ENCODE data around the gene RGS21. TPM values are rescaled to one million over a fixed set of nuclear protein-coding genes. Genes with fewer than 3 reads are reported as not detected.
A peak's percentile ranks its signal among the peaks of the same experiment; 100 is the strongest.

Gene RGS21
- total and polyA plus RNA-seq, 10 of the 15 experiments (the other 5 are each of a cell fraction or from before 2014, with no cell fraction given): not detected

GRCh38 chr1:192311281-192311680 lies 5.5 kb upstream of the RGS21 start:
- no peak for ATAC-seq
- ChIA-PET CTCF (no interaction called here), SMC1A (ENCODE audit: uncharacterized antibody, unreplicated experiment) (no interaction called here), RAD21 (ENCODE audit: unreplicated experiment) (no interaction called here), POLR2A (no interaction called here)
- in situ Hi-C loops (cut with MboI) (no loop called here), intact Hi-C loops (cut with micrococcal nuclease; ENCODE audit: unreplicated experiment) (no loop called here)
- Histone ChIP-seq H3K4me2 (ENCODE audit: control insufficient read depth, insufficient read depth) (no peak overlapping the region), H3K4me3 (no peak overlapping the region), H3K79me2 (ENCODE audit: control insufficient read depth, insufficient read depth, low read length) (no peaks in the 10 kb centered on the region), H3K27ac (ENCODE audit: control insufficient read depth, insufficient read depth) (no peak overlapping the region), H3K27me3 (replicated peaks in 1 of 2; ENCODE audit: control insufficient read depth in 2 of 2, insufficient read depth in 2 of 2, low read length in 1 of 2) (no peaks in the 10 kb centered on the region), H2AFZ (ENCODE audit: control insufficient read depth, low read depth, low read length) (no peak overlapping the region), H3K9me3 (replicated peaks; ENCODE audit: control insufficient read depth, insufficient read depth, low read length) (no peaks in the 10 kb centered on the region), H3K9ac (ENCODE audit: control insufficient read depth, insufficient read depth, low read length) (no peak overlapping the region), H3K4me1 (ENCODE audit: control insufficient read depth, insufficient read depth, low read length) (no peaks in the 10 kb centered on the region), H4K20me1 (ENCODE audit: control insufficient read depth, insufficient read depth) (no peaks in the 10 kb centered on the region), H3K36me3 (ENCODE audit: control insufficient read depth in 2 of 2, insufficient read depth in 2 of 2, low read length in 1 of 2) (no peaks in the 10 kb centered on the region)
- WGBS (ENCODE audit: insufficient coverage, insufficient replicate concordance, low lambda C conversion rate, missing lambda C conversion rate): 0% methylated on average over 1 of the region's 1 CpG
- TF ChIP-seq ZNF687 (IDR thresholded peaks at IDR 0.05) (no peak), RAD21 (IDR thresholded peaks at IDR 0.05; ENCODE audit: insufficient read depth, low read depth, low read length) (peak; percentile 52), EGR1 (IDR thresholded peaks at IDR 0.05; ENCODE audit: borderline replicate concordance in 1 of 2, low read depth in 2 of 2, low read length in 2 of 2) (no peak), WRNIP1 (IDR thresholded peaks at IDR 0.05; ENCODE audit: borderline replicate concordance, low read depth, low read length) (no peak), ZNF622 (IDR thresholded peaks at IDR 0.05) (no peak), CTCF (IDR thresholded peaks at IDR 0.05 in 2 of 3, conservative IDR thresholded peaks at IDR 0.05 in 1 of 3; ENCODE audit: control insufficient read depth in 2 of 3, extremely low read depth in 1 of 3, insufficient read depth in 1 of 3, low read depth in 3 of 3, low read length in 3 of 3) (peak in 2 of 3 experiments; percentile 2 to 24; a peak in 2 of 6 replicates)
- no TSS peak for BruUV-seq (replicated peaks)
- FAIRE-seq: no peak
- no peak for DNase-seq (ENCODE audit: low read depth, low spot score)

Measured in GM12878 (cell line).